ENCODE results near the gene AGPAT3.

DNA sequence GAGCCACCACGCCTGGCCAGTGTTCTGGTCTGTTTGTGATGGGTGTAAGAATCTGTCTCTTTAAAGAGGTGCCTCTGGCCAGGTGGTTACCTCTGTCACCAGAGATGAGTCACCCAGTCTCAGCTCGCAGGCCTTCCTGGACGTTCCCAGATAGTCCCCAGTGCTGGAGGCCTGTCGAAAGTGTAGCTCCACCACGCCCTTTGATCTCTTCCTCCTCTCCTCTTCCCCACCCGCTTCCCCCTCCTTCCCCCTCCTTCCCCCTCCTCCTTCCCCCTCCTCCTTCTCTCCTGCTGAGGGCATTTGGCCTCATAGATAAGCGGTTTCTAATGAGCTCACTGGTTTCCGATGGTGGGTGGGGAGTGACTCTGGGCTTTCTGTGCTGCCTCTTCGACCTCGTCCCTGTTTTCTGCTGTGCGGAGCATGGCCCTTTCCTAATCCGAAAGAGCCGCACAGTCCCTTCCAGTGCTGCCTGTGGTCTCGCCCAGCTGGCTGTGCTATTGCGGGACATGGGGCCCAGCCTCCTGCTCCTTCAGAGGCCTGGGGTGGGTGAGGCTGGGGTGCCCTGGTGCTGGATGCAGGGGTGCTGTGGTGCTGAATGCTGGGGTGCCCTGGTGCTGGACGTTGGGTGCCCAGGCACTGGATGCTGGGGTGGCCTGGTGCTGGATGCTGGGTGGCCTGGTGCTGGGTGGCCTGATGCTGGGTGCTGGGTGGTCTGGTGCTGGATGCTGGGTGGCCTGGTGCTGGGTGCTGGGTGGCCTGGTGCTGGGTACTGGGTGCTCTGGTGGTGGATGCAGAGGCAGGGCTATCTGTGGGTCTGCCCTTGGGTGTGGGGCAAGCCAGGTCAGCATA lies 19.2 kb downstream of the AGPAT3 start:
- TF ChIP-seq, protein P1, sequence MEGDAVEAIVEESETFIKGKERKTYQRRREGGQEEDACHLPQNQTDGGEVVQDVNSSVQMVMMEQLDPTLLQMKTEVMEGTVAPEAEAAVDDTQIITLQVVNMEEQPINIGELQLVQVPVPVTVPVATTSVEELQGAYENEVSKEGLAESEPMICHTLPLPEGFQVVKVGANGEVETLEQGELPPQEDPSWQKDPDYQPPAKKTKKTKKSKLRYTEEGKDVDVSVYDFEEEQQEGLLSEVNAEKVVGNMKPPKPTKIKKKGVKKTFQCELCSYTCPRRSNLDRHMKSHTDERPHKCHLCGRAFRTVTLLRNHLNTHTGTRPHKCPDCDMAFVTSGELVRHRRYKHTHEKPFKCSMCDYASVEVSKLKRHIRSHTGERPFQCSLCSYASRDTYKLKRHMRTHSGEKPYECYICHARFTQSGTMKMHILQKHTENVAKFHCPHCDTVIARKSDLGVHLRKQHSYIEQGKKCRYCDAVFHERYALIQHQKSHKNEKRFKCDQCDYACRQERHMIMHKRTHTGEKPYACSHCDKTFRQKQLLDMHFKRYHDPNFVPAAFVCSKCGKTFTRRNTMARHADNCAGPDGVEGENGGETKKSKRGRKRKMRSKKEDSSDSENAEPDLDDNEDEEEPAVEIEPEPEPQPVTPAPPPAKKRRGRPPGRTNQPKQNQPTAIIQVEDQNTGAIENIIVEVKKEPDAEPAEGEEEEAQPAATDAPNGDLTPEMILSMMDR (IDR thresholded peaks at IDR 0.05; ENCODE audit: poor library complexity) = no peak
- TF ChIP-seq EZH2 (IDR thresholded peaks at IDR 0.05; ENCODE audit: borderline replicate concordance) = no peak

Measured in hepatocyte (in vitro differentiated cells).